GM12873 (cell line): ENCODE data around the gene SLC44A5.

Experiments
- CTCF ChIP-seq: IDR thresholded peaks from 2 replicates; pipeline ENCODE4 v1.5.1; 2012; ENCODE audit warnings: low read depth, mild to moderate bottlenecking, moderate library complexity, low read length, control low read depth; ENCODE audit not compliant: insufficient read depth; ENCODE audit errors: missing control alignments

The SLC44A5 gene

GRCh38 chr1:75308365-75308764, 302.5 kb downstream of the SLC44A5 start:
- TF ChIP-seq CTCF, result no peak

GRCh38 chr1:75305061-75305460, 305.9 kb downstream of the SLC44A5 start:
- no peak for TF ChIP-seq CTCF

- no peak for TF ChIP-seq CTCF
Observed at GRCh38 chr1:75293270-75293669, 317.6 kb downstream of the SLC44A5 start.

GRCh38 chr1:75292013-75292412, 318.9 kb downstream of the SLC44A5 start:
- no peak for TF ChIP-seq CTCF

- no peak for TF ChIP-seq CTCF
Observed at GRCh38 chr1:75276385-75276784, 334.5 kb downstream of the SLC44A5 start.

- TF ChIP-seq CTCF, result no peak
Observed at GRCh38 chr1:75275631-75276030, 335.3 kb downstream of the SLC44A5 start.

GRCh38 chr1:75274920-75275506, 335.9 kb downstream of the SLC44A5 start:
- TF ChIP-seq CTCF, result no peak
